NCI-H2196 (cell line): ENCODE results near the gene CRIM1.
A peak's percentile ranks its signal among the peaks of the same experiment; 100 is the strongest.

ENCODE experiments used
- DNase-seq: peaks from one replicate; lab custom pipeline; 2025; ENCODE audit not compliant: unreplicated experiment; lab: John Stamatoyannopoulos, UW

Gene CRIM1

GRCh38 chr2:36371928-36372391, 16.4 kb downstream of the CRIM1 start:
- no peak for DNase-seq

- DNase-seq, result peak; percentile 67
Observed at GRCh38 chr2:36373149-36373926, 17.8 kb downstream of the CRIM1 start.

- DNase-seq, result no peak
Observed at GRCh38 chr2:36374585-36374984, 19.0 kb downstream of the CRIM1 start.

GRCh38 chr2:36376319-36376765, 20.8 kb downstream of the CRIM1 start:
- DNase-seq, result peak; percentile 71

- no peak for DNase-seq
Observed at GRCh38 chr2:36376992-36377738, 21.6 kb downstream of the CRIM1 start.

GRCh38 chr2:36379710-36380448, 24.3 kb downstream of the CRIM1 start:
- no peak for DNase-seq

- DNase-seq, result no peak
Observed at GRCh38 chr2:36380624-36381481, 25.3 kb downstream of the CRIM1 start.

GRCh38 chr2:36381993-36382392, 26.4 kb downstream of the CRIM1 start:
- no peak for DNase-seq

GRCh38 chr2:36382472-36382871, 26.9 kb downstream of the CRIM1 start:
- DNase-seq, result no peak

GRCh38 chr2:36383726-36384125, 28.1 kb downstream of the CRIM1 start:
- DNase-seq, result no peak

GRCh38 chr2:36384454-36384853, 28.9 kb downstream of the CRIM1 start:
- no peak for DNase-seq

- no peak for DNase-seq
Observed at GRCh38 chr2:36385603-36386002, 30.0 kb downstream of the CRIM1 start.

- DNase-seq, result no peak
Observed at GRCh38 chr2:36387258-36387916, 31.8 kb downstream of the CRIM1 start.

GRCh38 chr2:36388472-36388871, 32.9 kb downstream of the CRIM1 start:
- no peak for DNase-seq

- DNase-seq, result no peak
Observed at GRCh38 chr2:36389091-36389564, 33.5 kb downstream of the CRIM1 start.

- DNase-seq, result no peak
Observed at GRCh38 chr2:36389577-36389976, 34.0 kb downstream of the CRIM1 start.

- DNase-seq, result no peak
Observed at GRCh38 chr2:36392571-36393255, 37.1 kb downstream of the CRIM1 start.

GRCh38 chr2:36393738-36394256, 38.2 kb downstream of the CRIM1 start:
- no peak for DNase-seq

- DNase-seq, result no peak
Observed at GRCh38 chr2:36394804-36395203, 39.2 kb downstream of the CRIM1 start.
